Activated CD8-positive, alpha-beta memory T cell treated with anti-CD3 and anti-CD28 coated beads for 24 hours (primary cell): ENCODE results near the gene C1QTNF12.

Source experiments
- DNase-seq: peaks from one replicate; pipeline ENCODE4 v3.0.0-alpha.2; 2020

The C1QTNF12 gene

DNA sequence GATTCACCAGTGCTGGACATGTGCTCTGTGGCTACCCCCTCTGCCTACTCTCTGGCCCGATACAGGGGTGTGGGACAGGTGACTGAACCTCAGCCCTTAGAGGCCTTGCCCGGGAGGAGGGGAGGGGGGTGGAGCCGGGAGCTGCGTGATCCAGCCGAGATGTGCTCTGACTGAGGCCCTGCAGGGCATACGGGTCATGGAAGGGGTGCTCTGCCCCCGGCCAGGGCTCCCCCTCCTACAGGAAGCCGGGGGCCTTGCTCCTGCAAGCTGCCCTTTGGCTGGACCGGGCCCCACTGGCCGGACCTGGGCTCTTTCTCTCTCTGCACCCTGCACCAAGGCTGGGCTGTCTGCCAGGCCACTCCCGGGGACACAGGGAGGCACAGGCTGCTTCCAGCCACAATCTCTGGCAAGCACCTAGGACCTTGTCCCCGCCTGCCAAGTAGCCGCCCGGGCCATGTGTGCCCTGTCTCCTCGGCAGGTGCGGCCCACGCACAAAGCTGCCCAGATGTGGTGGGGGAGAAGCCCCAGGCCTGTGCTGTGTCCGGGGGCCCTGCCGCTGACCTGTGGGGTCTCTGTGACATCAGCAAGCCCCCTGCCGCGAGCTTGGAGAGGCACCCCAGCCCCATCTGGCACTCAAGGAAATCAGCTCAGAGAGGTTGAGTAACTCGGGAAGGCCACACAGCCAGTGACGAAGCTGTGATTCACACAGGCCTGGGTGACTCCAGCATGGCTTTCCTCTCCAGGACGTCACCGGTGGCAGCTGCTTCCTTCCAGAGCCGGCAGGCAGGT, 35.2 kb upstream of the C1QTNF12 start:
- DNase-seq, result no peak

DNA sequence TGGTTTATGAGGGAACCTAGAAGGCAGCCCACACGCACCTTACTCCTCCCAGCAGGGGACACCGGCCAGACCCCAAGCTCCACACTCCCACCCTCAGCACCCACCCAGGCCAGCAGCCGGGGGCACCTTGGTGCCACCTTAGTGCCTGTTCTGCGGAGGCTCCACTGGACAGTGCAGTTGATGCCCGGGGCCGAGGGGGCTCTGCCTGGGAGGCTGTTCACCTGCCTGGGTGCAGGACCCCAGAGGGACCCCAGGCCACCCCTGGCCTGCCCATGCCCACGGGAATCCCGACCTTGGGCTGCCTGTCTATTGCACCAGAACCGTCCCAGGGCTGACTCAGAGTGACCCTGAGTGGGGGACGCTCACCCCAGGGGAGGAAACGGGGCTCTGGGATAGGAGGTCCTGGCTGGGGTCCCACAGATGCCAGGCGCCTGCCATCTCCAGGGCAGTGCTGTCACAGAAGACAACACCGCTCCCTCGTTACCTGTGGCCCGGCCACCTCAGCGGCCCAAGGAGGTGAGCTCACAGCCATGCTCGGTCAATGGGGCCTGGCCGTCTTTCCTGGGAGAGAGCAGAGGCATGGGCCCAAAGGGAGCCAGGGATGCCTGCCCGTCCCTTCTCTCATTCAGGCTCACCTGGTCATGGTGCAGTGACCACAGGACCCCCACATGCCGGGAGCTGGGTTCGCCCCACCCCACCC, 34.4 kb upstream of the C1QTNF12 start:
- DNase-seq, result no peak

DNA sequence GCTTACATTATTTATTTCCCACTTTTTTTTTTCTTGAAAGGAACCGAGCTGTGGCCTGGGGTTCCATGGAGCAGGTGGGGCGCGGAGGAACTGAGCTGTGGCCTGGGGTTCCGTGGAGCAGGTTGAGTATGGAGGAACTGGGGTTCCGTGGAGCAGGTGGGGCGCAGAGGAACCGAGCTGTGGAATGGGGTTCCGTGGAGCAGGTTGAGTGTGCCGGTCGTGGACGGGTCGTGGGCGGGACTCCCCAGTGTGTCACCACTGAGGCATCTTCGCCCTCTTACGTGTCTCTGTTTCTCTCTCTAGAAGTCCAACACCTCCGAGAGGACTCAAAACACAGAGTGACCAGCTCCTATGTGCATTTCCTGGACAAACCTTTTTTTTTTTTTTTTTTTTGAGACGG, 32.5 kb upstream of the C1QTNF12 start:
- no peak for DNase-seq

DNA sequence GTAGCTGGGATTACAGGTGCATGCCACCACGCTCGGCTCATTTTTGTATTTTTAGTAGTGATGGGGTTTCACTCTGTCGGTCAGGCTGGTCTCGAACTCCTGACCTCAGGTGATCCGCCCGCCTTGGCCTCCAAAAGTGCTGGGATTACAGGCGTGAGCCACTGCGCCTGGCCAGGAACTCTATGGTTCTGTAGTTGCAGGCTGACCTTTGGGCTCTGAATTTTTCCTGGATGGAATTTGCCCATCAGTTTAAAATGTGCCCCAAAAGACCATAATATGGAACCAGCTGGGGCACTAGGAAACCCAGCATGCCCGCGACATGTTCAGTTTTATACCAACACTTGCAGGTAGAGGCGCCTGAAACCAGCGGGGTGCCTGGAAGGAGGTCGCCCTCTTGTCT, 32.1 kb upstream of the C1QTNF12 start:
- no peak for DNase-seq

DNA sequence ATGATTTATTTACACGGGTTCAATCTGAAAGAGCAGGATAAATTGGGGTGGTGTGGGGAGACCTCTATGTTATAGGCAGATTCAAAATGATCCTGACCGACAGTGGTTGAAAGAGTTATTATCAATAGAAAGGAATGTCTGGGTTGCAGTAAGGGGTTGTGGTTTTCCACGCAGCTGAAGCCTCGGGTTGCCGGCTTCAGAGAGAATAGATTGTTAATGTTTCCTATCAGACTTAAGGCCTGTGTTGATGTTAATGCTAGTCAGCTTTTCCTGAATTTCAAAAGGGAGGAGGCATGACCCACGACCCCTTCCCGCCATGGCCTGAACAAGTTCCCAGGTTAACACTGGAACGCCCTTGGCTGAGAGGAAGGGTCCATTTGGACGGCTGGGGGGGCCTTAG, 29.3 kb upstream of the C1QTNF12 start:
- no peak for DNase-seq

DNA sequence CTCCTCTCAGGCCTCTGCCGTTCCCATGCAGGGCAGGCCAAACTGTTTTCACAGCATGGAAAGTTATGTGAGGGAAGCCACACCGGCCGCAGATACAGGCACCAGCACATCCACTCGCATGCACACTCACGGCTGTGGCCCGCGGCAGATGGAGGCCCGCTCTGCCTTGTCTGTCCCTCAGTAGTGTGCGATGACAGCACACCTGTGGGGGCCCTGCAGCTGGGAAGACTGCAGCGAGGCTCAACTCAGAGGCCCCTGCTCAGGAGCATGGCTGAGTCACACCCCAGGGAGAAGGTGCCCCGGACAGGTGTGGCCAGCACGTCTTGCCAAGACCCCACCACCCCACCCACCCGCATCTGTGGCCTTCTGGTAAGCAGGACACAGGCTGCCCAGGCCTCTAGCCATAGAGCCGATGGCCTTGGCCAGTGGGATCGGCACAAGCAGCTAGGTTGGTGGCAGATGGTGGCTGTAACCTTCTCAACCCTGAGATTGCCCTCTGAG, 28.5 kb upstream of the C1QTNF12 start:
- DNase-seq, result no peak

DNA sequence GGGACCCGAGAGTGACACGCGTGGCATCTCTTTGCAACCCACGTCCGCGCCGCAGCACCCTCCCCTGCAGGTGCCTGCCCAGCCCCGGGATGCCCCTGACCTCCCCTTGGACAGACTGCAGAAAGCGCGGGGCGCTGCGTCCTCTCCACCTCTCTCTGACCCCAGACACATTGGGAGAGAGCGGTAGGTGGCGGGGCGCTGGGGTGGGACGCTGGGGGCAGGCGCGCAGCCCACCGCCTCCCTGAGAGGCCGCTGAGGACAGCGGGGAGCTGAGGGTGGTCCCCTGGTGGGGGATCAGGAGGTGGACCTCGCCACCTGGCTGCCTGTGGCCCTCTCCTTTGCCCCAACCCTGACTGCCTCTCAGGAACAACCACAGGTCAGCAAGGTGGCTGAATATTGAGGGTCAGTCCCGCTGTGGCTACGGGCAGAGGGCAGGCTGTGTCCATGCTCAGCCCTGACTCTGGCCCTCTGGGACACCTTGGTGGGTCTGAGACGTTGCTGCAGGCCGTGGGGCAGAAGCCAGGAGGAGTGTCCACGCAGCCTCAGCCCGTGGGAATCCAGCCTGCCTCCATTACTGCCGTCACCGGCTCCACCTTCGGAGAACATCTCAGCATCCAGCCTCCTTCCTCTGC, 27.9 kb upstream of the C1QTNF12 start:
- DNase-seq, result no peak

- peak; percentile 96 for DNase-seq
Observed at GRCh38 chr1:1273512-1274298, 27.2 kb upstream of the C1QTNF12 start, which contains the start of gene UBE2J2. Gene UBE2J2, minus strand, starts transcription at chr1:1273854. Its CDS starts 5,862 bp downstream, at chr1:1267992.

- no peak for DNase-seq
Observed at GRCh38 chr1:1273209-1273511, 26.6 kb upstream of the C1QTNF12 start.

- DNase-seq, result no peak
Observed at GRCh38 chr1:1272341-1273208, 26.1 kb upstream of the C1QTNF12 start.

DNA sequence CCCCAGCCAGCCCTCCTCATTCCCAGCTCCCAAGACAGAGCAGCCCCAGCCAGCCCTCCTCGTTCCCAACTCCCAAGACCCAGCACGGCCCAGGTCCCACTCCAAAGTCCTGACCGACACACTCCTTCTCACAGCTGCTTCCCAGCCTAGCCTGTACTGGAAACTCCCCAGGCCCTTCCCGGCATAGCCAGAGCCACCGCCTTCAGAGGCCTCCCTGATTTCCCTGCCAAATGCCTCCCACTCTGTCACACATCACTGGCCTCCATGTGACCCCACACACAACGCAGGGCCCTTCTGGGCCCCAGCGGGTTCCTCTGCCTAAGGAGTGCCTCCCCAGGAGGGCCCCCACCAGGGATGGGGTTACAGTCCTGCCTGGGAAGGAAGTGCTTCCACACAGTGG, 24.3 kb upstream of the C1QTNF12 start:
- DNase-seq, result no peak

GRCh38 chr1:1268284-1268682, 21.8 kb upstream of the C1QTNF12 start:
- DNase-seq, result no peak

GRCh38 chr1:1267488-1268283, 21.2 kb upstream of the C1QTNF12 start:
- no peak for DNase-seq

DNA sequence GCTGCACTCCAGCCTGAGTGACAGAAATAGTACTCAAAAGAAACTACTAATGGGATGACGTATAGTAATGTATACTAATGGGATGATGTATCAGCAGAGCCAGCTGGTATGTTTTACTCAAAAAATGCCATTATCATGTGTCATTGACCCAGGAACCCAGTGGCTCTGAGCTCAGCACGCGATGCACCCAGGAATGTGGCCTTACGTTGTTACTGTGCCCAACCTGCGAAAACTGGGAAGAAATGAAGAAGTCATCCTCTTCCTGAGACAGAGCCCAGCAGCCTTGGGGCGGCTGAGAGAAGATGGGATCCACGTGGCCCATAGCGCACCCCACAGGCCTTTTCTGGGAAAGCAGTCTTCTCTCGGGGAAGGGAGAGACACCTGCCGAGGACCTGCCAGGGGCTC, 18.3 kb upstream of the C1QTNF12 start:
- no peak for DNase-seq

DNA sequence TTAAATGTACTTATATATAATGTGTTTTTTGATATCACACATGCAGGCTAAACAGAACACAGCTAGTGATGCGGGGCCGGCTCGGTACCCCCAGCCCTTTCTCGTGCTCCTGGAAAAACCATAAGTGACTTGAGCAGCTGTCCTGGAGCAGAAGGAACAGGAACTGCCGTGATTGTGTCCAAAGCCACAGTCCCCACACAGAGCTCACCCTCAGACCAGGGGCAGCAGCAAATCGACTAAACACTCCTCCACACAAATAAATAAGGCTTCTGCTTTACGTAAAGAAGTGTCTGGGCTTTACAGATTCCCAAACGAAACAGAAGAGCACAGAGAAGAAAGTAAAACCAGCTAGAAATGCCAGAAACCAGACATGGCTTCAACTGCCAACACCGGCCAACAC, 17.5 kb upstream of the C1QTNF12 start:
- no peak for DNase-seq

DNA sequence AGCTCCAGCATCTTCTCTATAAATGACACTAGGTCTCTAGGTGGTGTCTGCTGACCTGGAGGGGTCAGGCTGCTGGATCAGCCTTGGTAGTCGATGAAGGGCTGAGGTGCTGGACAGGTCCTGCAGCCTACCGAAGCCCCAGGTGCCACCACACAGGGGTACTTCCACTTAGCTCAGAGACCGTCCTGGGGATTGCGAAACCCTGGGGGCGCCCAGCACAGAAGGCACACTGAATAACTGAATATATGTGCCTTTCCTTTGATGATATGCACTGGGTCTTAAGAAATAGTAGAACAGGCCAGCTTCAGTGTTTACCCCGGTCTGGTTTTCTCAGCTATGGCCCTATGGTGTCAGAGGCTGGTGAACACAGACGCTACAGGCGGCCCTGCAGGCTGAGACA, 16.2 kb upstream of the C1QTNF12 start:
- no peak for DNase-seq

- no peak for DNase-seq
Observed at GRCh38 chr1:1262071-1262470, 15.5 kb upstream of the C1QTNF12 start.

DNA sequence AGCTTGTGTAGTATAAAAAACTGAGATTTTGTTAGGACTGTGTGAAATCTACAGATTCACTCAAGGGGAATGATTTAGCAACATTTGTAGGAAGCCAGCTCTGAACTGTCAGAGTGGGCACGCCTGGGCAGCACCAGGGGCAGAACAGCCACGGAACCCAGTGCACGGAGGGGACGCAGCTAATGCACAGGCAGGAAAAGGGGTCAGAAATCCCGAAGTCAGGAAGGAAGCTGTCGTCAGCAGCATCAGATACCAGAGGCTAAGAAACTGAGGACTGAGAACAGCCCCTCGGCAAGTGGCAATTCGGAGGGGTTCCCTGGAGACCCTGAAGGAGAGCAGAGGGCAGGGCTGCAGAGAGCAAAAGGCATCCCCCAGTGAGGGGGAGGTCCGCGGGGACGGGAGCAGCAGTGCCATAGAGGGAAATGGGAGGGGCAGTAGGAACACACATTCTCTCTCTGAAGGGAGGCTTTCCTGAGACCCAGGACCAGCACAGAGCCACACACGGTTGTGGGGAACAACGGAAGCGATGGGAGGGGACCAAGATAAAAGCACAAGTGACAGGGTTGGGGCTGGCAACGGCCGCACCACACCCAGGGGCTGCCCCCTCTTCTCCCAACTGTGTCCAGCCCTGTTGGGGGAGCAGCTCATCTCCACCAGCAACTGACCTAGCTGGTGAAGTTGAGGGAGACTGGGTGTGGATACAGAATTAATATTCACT, 14.5 kb upstream of the C1QTNF12 start:
- no peak for DNase-seq

GRCh38 chr1:1259951-1260600, 13.6 kb upstream of the C1QTNF12 start:
- DNase-seq, result no peak

GRCh38 chr1:1259540-1259939, 13.0 kb upstream of the C1QTNF12 start:
- no peak for DNase-seq
